Mammary epithelial cell (primary cell): ENCODE measurements around the gene MAPK10.

ENCODE experiments used
- CTCF ChIP-seq, 2 donors: IDR thresholded peaks in 1 of 2; conservative IDR thresholded peaks in 1 of 2; 2 replicates each; pipeline ENCODE4 v1.5.1; 2011 to 2012; ENCODE audit warnings: inconsistent platforms in 2 of 2, low read length in 2 of 2, mild to moderate bottlenecking in 2 of 2, control low read depth in 1 of 2, low read depth in 1 of 2; ENCODE audit not compliant: insufficient read depth in 1 of 2; ENCODE audit errors: extremely low read depth in 1 of 2
- EZH2 ChIP-seq: IDR thresholded peaks from 2 replicates; pipeline ENCODE4 v1.6.1; 2012; ENCODE audit warnings: low read length, inconsistent platforms, borderline replicate concordance

DNA sequence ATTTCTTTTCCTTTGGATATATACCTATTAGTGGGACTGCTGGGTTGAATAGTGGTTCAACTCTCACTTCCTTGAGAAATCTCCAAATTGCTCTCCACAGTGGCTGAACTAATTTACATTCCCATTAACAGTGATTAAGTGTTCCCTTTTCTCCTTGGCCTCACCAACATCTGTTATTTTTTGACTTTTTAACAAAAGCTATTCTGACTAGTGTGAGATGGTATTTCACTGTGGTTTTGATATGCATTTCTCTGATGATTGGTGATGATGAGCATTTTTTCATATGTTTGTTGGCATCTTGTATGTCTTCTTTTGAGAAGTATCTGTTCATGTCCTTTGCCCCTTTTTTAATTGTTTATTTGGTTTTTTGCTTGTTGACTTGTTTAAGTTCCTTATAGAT, 413.0 kb downstream of the MAPK10 start:
- TF ChIP-seq CTCF (conservative IDR thresholded peaks at IDR 0.05 in 1 of 2, IDR thresholded peaks at IDR 0.05 in 1 of 2; ENCODE audit: extremely low read depth in 1 of 2, insufficient read depth in 1 of 2, low read depth in 1 of 2, low read length in 2 of 2) = no peak
- no peak for TF ChIP-seq EZH2
